Measurements from ENCODE around the gene IFNL3.
A peak's percentile ranks its signal among the peaks of the same experiment; 100 is the strongest.

The IFNL3 gene

DNA sequence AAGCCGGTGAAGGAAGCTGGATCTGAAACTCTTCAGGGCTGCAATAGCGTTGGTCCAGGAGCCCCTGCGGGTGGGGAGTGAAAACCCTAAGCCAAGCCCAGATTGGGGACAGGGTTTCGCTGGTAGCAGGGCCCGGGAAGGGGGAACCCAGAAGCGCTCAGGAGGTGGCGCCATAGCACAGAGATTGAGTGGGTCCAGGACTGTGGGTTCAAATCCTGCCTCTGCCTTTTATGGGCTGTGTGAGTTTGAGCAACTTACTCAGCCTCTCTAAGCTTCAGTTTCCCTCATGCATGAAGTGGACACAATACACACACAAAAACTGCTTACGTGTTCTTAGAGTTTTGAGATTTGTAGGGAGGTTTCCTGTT lies 32.4 kb downstream of the IFNL3 start:
- DNase-seq, result peak in 4 of 5 experiments; percentile 22 to 66 (median 36)

DNA sequence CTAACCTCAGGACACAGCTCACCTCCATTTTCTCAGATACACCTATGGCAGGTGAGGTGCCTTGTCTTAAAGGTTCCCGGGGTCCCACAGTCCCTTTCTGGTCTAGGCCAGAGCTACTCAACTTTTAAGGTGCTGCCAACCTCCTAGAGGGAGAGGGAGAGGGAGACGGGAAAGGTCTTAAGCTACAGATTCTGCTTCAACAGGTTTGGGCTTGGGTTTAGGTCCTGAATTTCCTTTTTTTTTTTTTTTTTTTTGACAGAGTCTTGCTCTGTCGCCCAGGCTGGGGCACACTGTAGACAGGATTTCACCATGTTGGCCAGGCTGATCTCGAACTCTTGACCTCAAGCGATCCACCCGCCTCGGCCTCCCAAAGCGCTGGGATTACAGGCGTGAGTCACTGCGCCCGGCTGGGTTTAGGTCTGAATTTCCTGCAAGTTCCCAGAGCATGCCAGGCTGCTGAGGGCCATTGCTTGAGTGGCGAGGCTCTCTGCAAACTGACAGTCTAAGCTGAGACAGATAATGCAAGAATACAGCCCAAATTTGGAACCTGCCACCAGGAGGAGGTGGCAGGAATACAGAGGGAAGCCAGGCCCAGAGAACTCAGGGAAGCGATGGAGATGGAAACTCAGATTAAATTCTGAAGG lies 33.0 kb downstream of the IFNL3 start:
- no peak for DNase-seq

DNA sequence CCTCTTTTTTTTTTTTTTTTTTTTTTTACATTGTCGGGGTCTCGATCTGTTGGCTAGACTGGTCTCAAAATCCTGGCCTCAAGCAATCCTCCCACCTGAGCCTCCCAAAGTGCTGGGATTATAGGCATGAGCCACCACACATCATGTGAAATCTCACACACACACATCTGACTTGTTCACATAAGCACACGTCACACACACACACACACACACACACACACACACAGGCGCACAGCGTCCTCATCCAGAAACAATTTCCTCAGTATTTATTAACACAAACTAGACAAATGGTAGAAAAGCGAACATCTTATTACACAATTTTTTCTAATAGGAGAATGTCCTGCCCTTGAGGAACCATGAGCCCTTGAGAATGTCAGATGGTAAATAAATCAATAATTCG lies 35.6 kb downstream of the IFNL3 start:
- DNase-seq, result no peak

DNA sequence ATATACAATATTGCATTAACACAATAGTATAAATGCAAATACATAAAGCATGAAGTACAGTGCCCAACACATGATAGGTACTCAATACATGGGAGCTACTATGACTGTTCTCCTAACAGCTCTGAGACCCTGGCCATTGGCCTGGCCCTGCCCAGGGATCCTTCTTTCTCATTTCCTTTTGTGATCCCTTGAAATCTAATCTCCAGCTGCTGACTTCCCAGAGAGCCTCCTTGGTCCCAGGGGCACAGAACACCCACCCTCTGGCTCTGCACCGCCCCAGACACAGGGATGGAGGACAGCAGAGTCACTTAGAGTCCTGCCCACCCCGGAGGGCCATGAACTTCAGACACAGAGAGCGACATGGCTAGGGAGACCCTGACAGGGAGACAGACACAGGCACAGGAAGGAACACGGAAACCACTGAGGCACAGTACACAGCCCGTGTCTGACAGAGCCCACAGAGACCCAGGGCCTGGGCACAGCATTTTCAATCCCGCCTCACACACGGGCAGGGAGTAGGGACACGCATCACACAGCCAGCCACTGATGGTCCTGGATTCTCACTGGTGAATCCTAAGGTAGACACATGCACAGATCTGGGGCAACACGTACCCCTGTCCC lies 36.5 kb downstream of the IFNL3 start:
- no peak for DNase-seq

DNA sequence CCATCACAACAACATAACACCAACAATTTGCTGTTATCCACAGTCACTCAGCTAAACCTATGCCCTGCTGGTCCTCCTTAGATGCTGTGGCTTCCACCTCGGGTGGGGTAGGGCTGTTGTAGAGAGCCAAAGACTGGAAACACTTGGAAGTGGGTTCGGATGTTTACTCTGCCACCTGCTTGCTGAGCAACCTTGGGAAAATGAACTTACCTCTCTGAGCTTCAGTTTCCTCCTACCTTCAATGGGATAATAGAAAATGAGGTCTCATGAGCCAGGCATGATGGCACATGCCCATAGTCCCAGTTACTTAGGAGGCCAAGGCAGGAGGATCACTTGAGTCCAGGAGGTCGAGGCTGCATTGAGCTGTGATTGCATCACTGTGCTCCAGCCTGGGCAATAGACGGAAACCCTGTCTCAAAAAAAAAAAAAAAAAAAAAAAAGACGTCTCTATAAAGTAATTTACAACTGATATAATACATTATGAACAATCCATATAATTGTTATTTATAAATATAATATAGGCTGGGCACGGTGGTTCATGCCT lies 37.4 kb downstream of the IFNL3 start:
- DNase-seq, result no peak

DNA sequence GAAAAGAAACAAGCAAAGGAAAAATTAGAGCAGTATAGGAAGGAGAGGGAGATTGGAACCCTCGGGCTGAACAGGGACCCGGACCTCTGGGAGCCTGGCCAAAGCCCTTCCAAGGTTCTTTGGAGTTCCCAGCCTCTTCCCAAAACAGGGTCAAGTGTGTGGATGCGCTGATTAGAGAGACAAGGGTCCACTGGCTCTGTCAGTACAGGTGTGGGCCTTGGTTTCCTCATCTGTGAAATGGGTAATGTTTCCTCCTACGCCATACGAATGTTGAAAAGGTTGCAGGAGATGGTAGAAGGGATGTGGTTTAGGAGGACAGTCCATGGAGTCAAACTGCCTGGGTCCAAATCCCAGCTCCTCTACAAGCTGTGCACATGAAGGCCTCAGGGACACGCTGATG lies 38.7 kb downstream of the IFNL3 start:
- DNase-seq, result no peak

DNA sequence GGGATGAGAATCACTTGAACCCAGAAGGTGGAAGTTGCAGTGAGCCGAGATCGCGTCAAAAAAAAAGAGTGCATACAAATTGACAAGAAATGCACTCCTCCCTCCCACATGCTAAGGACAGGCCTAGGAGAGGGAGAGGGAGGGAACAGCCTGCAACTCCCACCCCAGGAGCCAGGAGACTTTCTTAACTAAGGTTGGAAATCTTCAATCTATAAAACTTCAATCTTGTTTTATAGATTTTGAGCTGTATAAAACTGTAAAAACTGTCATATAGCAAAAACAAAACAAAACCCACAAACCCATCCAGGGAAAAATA lies 39.4 kb downstream of the IFNL3 start:
- no peak for DNase-seq

DNA sequence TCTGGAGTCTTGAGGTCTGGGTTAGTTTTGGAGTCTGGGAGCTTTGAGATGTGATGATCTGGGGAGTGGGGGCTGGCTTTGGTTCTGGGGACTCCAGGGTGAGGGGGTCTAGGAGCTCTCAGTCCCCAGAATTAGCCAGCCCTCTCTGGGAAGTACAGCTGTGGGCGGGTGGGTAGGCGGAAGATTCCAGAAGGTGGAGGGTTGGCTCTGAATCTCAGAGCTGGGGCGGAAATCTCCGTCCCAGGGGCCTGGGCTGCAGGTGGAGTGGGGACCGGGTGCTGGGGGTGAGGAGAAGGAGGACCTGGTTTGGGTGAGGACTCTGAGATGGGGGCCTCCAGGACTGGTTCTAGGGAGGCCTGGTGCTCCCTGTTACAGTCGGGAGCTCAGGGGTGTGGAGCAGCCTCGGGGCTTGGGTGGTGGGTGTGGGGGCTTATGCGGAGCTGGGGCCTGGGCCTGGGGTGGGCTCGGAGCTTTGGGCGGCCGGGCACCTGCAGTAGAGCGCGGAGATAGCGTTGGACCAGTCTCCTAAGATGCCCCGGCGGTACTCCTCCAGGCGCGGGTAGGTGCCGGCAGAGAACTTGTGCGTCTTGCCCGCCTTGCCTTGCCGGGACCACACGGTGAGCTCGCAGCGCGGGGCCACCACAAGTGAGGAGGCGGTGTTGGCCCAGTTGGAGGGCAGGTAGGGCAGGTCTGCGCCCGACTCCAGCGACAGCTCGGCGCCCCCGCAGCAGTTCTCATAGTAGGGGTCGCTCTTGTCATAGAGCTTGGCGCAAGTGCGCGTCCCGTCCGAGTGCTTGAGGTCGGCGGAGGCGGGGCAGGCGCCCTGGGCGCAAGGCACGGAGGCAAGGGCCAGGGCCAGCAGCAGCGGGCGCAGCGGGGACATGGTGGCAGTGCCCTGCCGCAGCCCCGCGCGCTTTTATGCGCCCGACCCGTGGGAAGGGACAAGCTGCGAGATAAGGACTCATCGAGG lies 41.1 kb downstream of the IFNL3 start, which contains the start of gene SYCN:
TSS of gene SYCN (minus strand) at position 892 of the 970 bp plus-strand sequence. CDS start at position 883, 9 bp downstream.
- no peak for DNase-seq

DNA sequence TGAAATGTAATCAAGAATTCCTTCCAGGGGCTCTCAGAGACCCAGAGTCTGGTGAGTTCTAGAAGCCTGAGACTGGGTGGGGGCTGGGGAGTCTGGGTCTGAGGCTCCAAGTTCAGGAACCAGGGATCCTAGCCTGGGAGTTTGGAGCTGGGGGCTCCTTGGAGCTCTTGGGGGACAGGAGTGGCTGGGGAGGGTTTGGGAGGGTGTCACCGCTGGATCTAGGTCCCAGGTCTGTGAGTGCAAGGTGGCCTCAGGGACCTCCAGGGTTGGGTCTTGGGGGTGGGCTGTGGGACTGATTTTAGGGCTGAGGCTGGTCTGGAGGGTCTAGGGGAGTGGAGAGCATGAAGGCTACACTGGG lies 41.8 kb downstream of the IFNL3 start:
- no peak for DNase-seq

DNA sequence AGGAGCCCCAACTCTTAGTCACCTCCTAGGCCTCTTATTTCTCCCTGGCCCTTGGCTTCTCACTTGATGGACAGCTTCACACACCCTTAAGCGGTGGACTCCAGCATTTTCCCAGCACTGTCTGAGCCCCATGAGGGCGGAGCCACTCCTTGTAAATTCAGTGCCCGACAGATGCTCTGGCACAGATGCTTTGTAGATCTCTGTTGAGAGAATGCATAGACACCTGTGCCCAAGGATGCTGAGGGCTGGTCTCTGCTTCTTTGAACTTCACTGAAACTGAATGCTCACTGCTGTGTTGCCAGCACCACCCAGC lies 44.0 kb downstream of the IFNL3 start:
- DNase-seq, result no peak

DNA sequence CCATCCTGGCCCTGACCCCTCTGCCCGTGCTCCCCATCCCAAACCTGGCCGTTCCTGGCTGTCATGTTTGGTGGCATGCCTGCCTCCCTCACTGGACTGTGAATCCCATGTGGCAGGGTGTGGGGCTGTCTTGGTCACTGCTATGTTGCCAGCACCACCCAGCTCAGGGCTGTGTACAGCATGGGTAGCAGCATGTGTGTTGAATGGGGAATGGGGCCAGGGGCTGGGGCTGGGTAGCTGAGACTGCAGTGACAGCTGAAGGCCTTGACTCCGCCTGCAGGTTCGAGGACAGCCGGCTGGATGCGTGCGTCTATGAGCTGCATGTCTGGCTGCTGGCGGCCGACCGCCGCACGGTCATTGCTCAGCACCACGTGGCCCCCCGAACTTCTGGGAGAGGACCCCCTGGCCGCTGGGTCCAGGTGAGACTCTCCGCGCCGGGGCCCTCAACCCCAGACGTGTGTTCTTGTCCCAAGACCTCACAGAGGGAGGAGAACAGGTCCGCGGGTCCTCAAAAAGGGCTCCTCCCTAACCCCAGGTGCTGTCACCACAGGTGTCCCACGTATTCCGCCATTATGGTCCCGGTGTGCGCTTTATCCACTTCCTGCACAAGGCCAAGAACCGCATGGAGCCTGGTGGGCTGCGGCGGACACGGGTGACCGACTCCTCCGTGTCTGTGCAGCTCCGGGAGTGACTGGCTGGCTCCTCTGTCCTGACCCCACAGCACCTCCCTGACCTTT lies 44.6 kb downstream of the IFNL3 start:
- DNase-seq, result no peak

DNA sequence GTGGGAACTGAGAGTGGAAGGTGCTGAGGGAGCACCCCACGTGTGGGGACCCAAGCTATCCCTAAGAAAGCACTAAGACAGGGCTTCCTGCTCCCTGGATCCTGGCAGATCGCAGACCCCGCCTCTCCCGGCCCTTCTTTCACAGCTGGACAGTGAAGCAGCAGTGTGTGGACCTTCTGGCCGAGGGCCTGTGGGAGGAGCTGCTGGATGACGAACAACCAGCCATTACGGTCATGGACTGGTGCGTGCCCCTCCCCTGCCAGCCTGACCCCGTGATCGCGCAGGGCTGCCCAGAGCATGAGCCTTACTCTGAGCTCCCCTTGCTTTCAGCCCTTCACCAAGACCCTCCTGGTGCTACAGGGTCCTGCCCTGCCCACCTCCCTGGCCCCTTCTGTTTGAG lies 45.8 kb downstream of the IFNL3 start:
- DNase-seq, result no peak

DNA sequence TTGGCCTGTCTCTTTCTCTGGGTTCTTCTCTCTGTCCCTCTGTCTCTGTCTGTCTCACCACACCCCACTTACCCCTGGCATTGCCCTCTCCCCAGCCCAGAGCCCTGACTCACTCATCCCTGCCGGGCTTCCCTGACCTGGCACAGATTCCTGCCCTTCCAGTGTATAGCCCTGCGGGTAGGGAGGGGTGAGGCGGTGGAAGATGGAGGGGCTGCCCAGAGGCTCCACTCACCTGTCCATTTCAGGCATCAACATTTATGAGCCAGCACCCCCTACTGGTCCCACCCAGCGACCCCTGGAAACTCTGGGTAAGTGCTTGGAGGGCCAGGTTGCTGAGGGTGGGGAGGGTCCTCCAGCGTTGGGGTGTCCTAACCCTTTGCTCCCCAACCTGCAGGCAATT lies 47.0 kb downstream of the IFNL3 start:
- no peak for DNase-seq

DNA sequence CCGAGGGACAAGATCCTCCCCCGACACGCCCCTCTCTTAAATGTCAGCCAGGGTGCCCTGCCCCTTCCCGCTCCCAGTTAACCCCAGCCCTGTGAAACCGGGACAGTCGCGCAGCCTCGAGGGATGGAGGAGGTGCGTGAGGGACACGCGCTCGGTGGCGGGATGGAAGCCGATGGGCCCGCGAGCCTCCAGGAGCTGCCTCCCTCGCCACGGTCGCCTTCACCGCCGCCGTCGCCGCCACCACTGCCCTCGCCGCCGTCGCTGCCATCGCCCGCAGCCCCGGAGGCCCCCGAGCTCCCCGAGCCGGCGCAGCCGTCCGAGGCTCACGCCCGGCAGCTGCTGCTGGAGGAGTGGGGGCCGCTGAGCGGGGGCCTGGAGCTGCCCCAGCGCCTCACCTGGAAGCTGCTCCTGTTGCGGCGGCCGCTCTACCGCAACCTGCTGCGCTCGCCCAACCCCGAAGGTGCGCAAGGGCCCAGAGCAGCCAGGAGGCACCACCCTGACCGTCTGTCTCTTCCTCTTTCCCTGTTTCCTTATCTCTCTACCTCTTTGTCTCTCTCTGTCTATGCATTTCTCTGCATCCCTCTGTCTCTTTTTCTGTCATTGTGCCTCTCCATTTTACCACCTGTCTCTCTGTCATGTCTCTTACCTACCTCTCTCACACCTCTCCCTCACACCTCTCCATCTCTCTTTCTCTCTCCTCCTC lies 47.8 kb downstream of the IFNL3 start, which contains the start of gene NCCRP1:
TSS of gene NCCRP1 (plus strand) at position 105 of the 703 bp plus-strand sequence. CDS start at position 124, 19 bp downstream.
- no peak for DNase-seq

DNA sequence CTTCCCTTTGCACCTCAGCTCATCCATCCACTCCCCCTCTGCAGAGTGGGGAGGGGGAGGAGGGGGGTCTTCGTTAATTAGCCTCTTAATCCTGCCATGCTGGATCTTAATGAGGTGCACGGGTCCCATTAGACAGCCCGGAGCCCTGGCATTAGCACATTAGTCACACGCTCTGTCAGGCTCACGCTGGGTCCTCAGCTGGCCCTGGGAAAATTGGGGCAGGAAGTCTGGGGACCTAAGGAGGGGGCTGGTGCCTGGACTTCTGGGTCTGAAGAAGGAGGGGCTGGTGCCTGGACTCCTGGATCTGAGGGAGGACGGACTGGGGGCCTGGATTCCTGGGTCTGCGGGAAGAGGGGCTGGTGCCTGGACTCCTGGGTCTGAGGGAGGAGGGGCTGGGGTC lies 48.5 kb downstream of the IFNL3 start:
- DNase-seq, result no peak

DNA sequence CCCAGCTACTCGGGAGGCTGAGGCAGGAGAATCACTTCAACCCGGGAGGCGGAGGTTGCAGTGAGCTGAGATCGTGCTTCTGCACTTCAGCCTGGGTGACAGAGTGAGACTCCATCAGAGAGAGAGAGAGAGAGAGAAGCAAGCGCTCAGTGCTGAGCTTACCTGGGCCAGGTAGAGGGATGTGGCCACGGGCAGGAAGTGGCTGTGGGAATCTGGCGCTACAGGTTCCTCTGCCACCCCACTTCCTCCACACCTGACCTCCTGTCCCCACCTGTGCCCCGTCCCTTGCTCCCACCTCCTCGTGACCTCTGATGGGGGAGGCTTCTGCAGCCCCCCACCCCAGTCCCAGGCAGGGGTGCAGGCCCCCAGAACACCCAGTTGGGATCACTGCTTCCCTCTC lies 49.1 kb downstream of the IFNL3 start:
- DNase-seq, result no peak

DNA sequence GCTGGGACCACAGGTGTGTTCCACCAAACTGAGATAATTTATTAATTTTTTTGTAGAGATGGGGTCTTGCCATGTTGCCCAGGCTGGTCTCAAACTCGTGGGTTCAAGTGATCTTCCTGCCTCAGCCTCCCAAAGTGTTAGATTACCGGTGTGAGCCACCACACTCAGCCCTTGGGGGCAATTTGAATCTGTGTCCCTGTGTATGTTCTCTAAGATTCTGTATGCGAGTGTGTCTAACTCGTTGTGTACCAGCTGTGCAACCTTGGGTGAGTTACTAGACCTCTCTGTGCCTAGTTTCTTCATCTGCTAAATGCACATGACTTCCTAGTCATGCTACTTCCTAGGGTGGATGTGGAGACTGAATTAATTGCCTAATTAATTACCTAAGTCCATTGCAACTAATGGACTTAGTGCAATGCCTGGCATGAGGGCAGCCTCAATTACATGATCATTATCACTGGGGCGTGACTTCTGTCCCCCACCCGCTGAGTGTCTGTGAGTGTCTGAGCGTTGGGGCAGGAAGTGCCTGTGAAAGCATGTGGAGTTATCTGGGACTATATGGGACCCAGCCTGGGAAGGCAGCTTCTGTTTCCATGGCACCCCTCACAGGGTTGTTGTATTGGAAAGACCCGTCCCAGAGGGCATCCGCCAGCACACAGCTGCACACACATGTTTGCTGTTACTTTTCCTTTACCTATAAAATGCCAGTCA lies 49.8 kb downstream of the IFNL3 start:
- DNase-seq, result no peak

DNA sequence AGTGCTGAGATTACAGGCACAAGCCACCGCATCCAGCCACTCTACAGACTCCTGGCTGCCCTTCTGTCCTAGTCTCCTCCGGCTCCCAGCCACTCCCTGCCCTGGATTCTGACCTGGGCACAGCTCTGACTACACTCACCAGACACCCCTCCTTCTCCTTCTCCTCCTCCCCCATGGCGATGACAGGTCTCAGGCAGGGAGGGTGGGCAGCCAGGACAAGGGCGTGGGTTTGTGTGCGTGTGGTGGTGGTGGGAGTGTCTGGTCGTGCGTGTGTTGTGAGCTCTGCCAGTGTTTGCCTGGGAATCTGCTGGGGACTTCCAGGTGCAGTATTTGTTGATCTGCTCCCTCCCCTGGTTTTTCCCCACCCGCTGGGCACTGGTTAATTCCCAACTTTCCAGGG lies 51.0 kb downstream of the IFNL3 start:
- no peak for DNase-seq
